ENCODE measurements around the gene COLEC11. TPM values are rescaled to one million over a fixed set of nuclear protein-coding genes. Genes with fewer than 3 reads are reported as not detected.
"Not testable (repeated sequence)": the region's sequence is repeated elsewhere in the genome, so short reads cannot be mapped to it uniquely, and the experiment has no call there.

COLEC11 gene
- total RNA-seq, 1 donor from 2014 or later: not detected

DNA sequence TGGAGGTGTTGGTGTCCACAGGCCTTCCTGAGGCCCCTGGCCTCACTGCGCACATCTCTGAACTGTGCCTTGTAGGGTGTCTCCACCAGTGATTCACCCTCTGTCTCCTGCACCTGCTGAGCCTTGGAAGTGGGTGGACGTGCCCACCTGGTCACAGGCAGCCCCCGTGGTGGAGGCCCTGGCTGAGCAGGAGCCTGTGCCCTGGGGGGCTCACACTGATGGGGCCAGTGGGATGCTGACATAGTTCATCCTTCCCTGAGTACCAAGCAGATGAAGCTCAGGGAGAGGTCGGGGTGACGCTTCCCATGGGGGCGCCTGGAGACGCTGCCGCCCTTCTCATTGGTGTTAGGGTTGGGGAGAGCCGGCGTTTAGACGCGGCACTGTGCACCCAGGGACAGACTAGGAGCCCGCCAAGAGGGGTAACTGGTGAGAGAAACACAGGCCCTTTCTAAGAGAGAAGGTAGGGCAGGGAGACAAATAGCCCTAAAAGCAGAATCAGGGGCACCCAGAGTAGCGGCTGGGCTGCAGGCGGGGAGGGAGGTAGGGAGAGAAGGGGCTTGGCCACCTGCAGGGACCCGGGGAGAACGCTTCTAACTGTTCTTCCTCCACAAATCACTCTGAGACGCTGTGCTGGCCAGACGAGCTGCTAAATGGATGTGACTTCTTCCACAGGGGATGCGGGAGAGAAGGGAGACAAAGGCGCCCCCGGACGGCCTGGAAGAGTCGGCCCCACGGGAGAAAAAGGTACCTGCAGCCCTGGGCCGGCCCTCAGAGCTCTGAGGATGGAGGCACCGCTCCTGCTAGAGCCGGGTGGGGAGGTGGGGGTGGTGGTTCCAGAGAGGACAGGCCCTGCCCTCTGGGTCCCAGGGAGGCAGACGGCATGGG is 18.0 kb downstream of the COLEC11 start:
- H3K9me3 Mint-ChIP-seq (ENCODE audit: low read depth): peaks cover 11% of the 10 kb centered on the region
- DNase-seq (ENCODE audit: low spot score, unreplicated experiment): no peak
- no peak overlapping the region for H3K27ac Mint-ChIP-seq
- no peak for TF ChIP-seq CTCF (IDR thresholded peaks at IDR 0.05; ENCODE audit: unreplicated experiment)
- no peak overlapping the region for H3K4me3 Mint-ChIP-seq (ENCODE audit: low read depth)
- peaks cover 4% of the 10 kb centered on the region for H3K36me3 Mint-ChIP-seq (ENCODE audit: insufficient read depth)
- peaks cover 4% of the 10 kb centered on the region for H3K4me1 Mint-ChIP-seq (ENCODE audit: low read depth)
- peaks cover 3% of the 10 kb centered on the region for H3K27me3 Mint-ChIP-seq

- Mint-ChIP-seq H3K4me1 (ENCODE audit: low read depth) (peaks cover 4% of the 10 kb centered on the region), H3K27ac (no peak overlapping the region), H3K4me3 (ENCODE audit: low read depth) (no peak overlapping the region), H3K36me3 (ENCODE audit: insufficient read depth) (peaks cover 5% of the 10 kb centered on the region), H3K27me3 (peaks cover 3% of the 10 kb centered on the region), H3K9me3 (ENCODE audit: low read depth) (peaks cover 13% of the 10 kb centered on the region)
- no peak for TF ChIP-seq CTCF (IDR thresholded peaks at IDR 0.05; ENCODE audit: unreplicated experiment)
- DNase-seq (ENCODE audit: low spot score, unreplicated experiment): no peak
Measured at GRCh38 chr2:3613524-3613905, 18.6 kb downstream of the COLEC11 start.

DNA sequence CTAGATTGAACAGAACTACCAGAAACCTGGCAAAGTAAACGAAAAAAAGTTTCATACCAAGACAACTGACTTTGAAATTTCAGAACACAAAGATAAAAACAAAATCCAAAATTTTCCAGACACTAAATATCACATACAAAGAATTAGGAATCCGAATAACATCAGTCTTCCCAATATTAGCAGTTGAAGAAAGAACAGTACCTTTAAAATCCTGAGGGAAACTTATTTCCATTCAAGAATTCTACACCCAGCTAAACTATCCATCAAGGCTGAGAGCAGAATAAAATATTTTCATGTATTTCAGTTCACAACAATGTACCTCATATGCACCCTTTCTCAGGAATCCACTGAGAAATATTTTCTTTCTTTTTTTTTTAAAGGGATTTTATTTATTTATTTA is 19.8 kb downstream of the COLEC11 start:
- H3K27ac Mint-ChIP-seq; DNase-seq (ENCODE audit: low spot score, unreplicated experiment); H3K4me1 Mint-ChIP-seq (ENCODE audit: low read depth); H3K36me3 Mint-ChIP-seq (ENCODE audit: insufficient read depth); H3K4me3 Mint-ChIP-seq (ENCODE audit: low read depth); H3K27me3 Mint-ChIP-seq: not testable (repeated sequence)
- peaks cover 13% of the 10 kb centered on the region for H3K9me3 Mint-ChIP-seq (ENCODE audit: low read depth)

- H3K36me3 Mint-ChIP-seq (ENCODE audit: insufficient read depth); DNase-seq (ENCODE audit: low spot score, unreplicated experiment); H3K27ac Mint-ChIP-seq; H3K4me1 Mint-ChIP-seq (ENCODE audit: low read depth); H3K4me3 Mint-ChIP-seq (ENCODE audit: low read depth); H3K27me3 Mint-ChIP-seq: not testable (repeated sequence)
- H3K9me3 Mint-ChIP-seq (ENCODE audit: low read depth): peaks cover 13% of the 10 kb centered on the region
Measured at GRCh38 chr2:3615541-3616200, 20.8 kb downstream of the COLEC11 start.

- H3K4me1 Mint-ChIP-seq (ENCODE audit: low read depth); H3K27me3 Mint-ChIP-seq: not testable (repeated sequence)
Measured at GRCh38 chr2:3616435-3617197, 21.7 kb downstream of the COLEC11 start.

GRCh38 chr2:3617198-3617890 is 22.4 kb downstream of the COLEC11 start:
- H3K27ac Mint-ChIP-seq: no peak overlapping the region

More at GRCh38 chr2:3616435-3617197, 21.7 kb downstream of the COLEC11 start:
- not testable (repeated sequence) for H3K36me3 Mint-ChIP-seq (ENCODE audit: insufficient read depth); H3K27ac Mint-ChIP-seq; H3K4me3 Mint-ChIP-seq (ENCODE audit: low read depth); DNase-seq (ENCODE audit: low spot score, unreplicated experiment)
- peaks cover 18% of the 10 kb centered on the region for H3K9me3 Mint-ChIP-seq (ENCODE audit: low read depth)

More at GRCh38 chr2:3617198-3617890, 22.4 kb downstream of the COLEC11 start:
- H3K4me1 Mint-ChIP-seq (ENCODE audit: low read depth): peaks cover 5% of the 10 kb centered on the region
- peaks cover 5% of the 10 kb centered on the region for H3K36me3 Mint-ChIP-seq (ENCODE audit: insufficient read depth)
- no peaks in the 10 kb centered on the region for H3K27me3 Mint-ChIP-seq
- TF ChIP-seq CTCF (IDR thresholded peaks at IDR 0.05; ENCODE audit: unreplicated experiment): no peak
- no peak for DNase-seq (ENCODE audit: low spot score, unreplicated experiment)
- H3K9me3 Mint-ChIP-seq (ENCODE audit: low read depth): peaks cover 18% of the 10 kb centered on the region
- no peak overlapping the region for H3K4me3 Mint-ChIP-seq (ENCODE audit: low read depth)
